PC-3 (cell line): ENCODE data around the gene SYT11. TPM values are rescaled to one million over a fixed set of nuclear protein-coding genes. Genes with fewer than 3 reads are reported as not detected.
"Not testable (repeated sequence)": the region's sequence is repeated elsewhere in the genome, so short reads cannot be mapped to it uniquely, and the experiment has no call there.

Experiments
- ATAC-seq: fragments of 200-7000 bp; cut with Tn5 transposase; 2 replicates; pipeline ENCODE4 v1.9.1; 2020; ENCODE audit warnings: mild to moderate bottlenecking, moderate library complexity
- BruUV-seq: library from RNA; stranded (reverse); fragments of 400-500 nt; replicated peaks from 2 replicates; lab custom pipeline; 2021; lab: Mats Ljungman, UMichigan
- CTCF ChIA-PET: fragments of 300-600 bp; sonication (Branson Sonifier 250); formaldehyde crosslinking; loops from one replicate; lab custom pipeline; 2022; ENCODE audit warnings: antibody characterized with exemption; lab: Charles Lee
- POLR2A ChIA-PET: fragments of 300-600 bp; sonication (Branson Sonifier 250); formaldehyde crosslinking; loops from one replicate; lab custom pipeline; 2022; ENCODE audit warnings: antibody characterized with exemption; ENCODE audit not compliant: unreplicated experiment; lab: Charles Lee
- DNase-seq: peaks from one replicate; pipeline ENCODE4 v3.0.0-alpha.2; 2015
- H2AFZ ChIP-seq: fragments of 300-600 bp; sonication (generic); 2 replicates; pipeline ENCODE4 v1.6.0; 2016; ENCODE audit warnings: antibody characterized with exemption, low read length
- H3F3A ChIP-seq: fragments of 300-600 bp; sonication (generic); one replicate; pipeline ENCODE4 v1.6.0; 2017; ENCODE audit warnings: antibody characterized with exemption, low read length, control low read depth, mild to moderate bottlenecking; ENCODE audit not compliant: unreplicated experiment
- H3K27ac ChIP-seq: fragments of 300-600 bp; sonication (generic); 2 replicates; pipeline ENCODE4 v1.5.1; 2016; ENCODE audit warnings: mild to moderate bottlenecking, low read length
- H3K27me3 ChIP-seq: fragments of 300-600 bp; sonication (generic); 2 replicates; pipeline ENCODE4 v1.6.1; 2016; ENCODE audit warnings: low read length, mixed read lengths
- H3K36me3 ChIP-seq: fragments of 300-600 bp; sonication (generic); 2 replicates; pipeline ENCODE4 v1.6.1; 2016; ENCODE audit warnings: low read depth, mixed run types, low read length, mixed read lengths
- H3K4me1 ChIP-seq: fragments of 300-600 bp; sonication (generic); 2 replicates; pipeline ENCODE4 v1.5.1; 2016; ENCODE audit warnings: low read length; ENCODE audit not compliant: insufficient read depth
- H3K4me2 ChIP-seq: fragments of 300-600 bp; sonication (generic); 2 replicates; pipeline ENCODE4 v1.6.0; 2016; ENCODE audit warnings: low read length
- H3K4me3 ChIP-seq: fragments of 300-600 bp; sonication (generic); 2 replicates; pipeline ENCODE4 v1.5.1; 2016; ENCODE audit warnings: mild to moderate bottlenecking, low read length, mixed read lengths
- H3K79me2 ChIP-seq: fragments of 300-600 bp; sonication (generic); 2 replicates; pipeline ENCODE4 v1.6.1; 2017; ENCODE audit warnings: low read length, mixed read lengths
- H3K9ac ChIP-seq: fragments of 300-600 bp; sonication (generic); 2 replicates; pipeline ENCODE4 v1.6.0; 2016; ENCODE audit warnings: mild to moderate bottlenecking, low read length
- H3K9me2 ChIP-seq: fragments of 300-600 bp; sonication (generic); replicated peaks from 2 replicates; pipeline ENCODE4 v1.6.1; 2016; ENCODE audit warnings: mixed run types, low read length, mixed read lengths
- H3K9me3 ChIP-seq: fragments of 300-600 bp; sonication (generic); 2 replicates; pipeline ENCODE4 v1.6.1; 2016; ENCODE audit warnings: low read length, mixed read lengths
- H4K20me1 ChIP-seq: fragments of 300-600 bp; sonication (generic); 2 replicates; pipeline ENCODE4 v1.6.1; 2016; ENCODE audit warnings: low read length, mixed read lengths
- CTCF ChIP-seq: fragments of 300-600 bp; sonication (generic); conservative IDR thresholded peaks from 2 replicates; pipeline ENCODE4 v1.5.1; 2017; ENCODE audit warnings: antibody characterized with exemption, low read depth, mild to moderate bottlenecking, low read length
- EZH2 ChIP-seq: fragments of 300-600 bp; sonication (generic); IDR thresholded peaks from one replicate; pipeline ENCODE4 v1.6.1; 2017; ENCODE audit warnings: antibody characterized with exemption, mild to moderate bottlenecking, low read length; ENCODE audit not compliant: unreplicated experiment
- EZH2phosphoT487 ChIP-seq: fragments of 300-600 bp; sonication (generic); IDR thresholded peaks from 2 replicates; pipeline ENCODE4 v1.6.1; 2018; ENCODE audit warnings: mild to moderate bottlenecking, antibody characterized with exemption, low read length, borderline replicate concordance
- intact Hi-C: fragments of 100-400 bp; cut with micrococcal nuclease; formaldehyde crosslinking; loops from 2 replicates; pipeline ENCODE4 v1.9.0; 2023
- total RNA-seq: library from RNA; depleted of rRNA; stranded (reverse); fragments of >200 nt; gene quantifications from 2 replicates; pipeline ENCODE4 v1.2.3, GENCODE V29; 2014

SYT11 gene
- total RNA-seq, 1 experiment from 2014 or later, result 0.44 TPM

DNA sequence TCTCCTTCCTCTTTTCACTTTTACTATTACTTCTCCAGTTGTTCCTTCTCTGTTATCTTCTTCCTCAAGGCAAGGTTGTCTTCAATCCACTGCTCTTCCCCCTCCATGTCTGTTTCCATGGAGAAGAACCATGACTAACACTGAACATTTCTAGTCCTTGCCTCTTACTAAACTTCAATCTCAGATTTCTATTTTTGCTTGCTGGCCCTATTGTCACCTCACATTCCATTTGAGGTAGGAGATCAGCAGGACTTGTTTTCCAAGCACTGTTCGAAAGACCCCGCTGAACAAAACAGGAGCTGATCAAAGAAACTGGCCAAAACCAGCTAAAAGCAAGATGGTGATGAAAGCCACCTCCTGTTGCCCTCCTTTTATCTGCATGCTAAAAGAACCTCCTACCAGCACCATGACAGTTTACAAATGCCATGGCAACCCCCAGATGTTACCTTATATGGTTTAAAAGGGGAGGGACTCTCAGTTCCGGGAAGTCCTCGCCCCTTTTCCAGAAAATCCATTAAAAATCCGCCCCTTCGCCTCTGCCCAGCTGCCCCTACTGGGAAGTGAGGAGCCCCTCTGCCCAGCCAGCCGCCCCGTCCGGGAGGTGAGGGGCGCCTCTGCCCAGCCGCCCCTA is 25.0 kb upstream of the SYT11 start:
- H3K9me2 ChIP-seq, result no peaks in the 10 kb centered on the region
- H3K4me2 ChIP-seq, result no peak overlapping the region
- H3K4me3 ChIP-seq, result no peak overlapping the region
- no peak overlapping the region for H3K27ac ChIP-seq
- no peak; the same call in 1 of the 2 replicates for ATAC-seq
- H3K9me3 ChIP-seq, result no peaks in the 10 kb centered on the region
- H3K4me1 ChIP-seq, result no peaks in the 10 kb centered on the region
- no peak for DNase-seq
- 0 out of 2 replicates have a peak, but pooled peaks cover 5% of the 10 kb centered on the region for H3K36me3 ChIP-seq
- CTCF ChIA-PET, result no interaction called here
- no TSS peak for BruUV-seq
- peaks cover 38% of the 10 kb centered on the region for H3K79me2 ChIP-seq
- H3K27me3 ChIP-seq, result no peaks in the 10 kb centered on the region
- no peak for TF ChIP-seq EZH2phosphoT487
- TF ChIP-seq CTCF, result no peak
- TF ChIP-seq EZH2, result no peak
- no peaks in the 10 kb centered on the region for H4K20me1 ChIP-seq
- POLR2A ChIA-PET, result no interaction called here
- H3F3A ChIP-seq, result no peaks in the 10 kb centered on the region
- intact Hi-C loops, result no loop called here
- no peak overlapping the region for H3K9ac ChIP-seq
- no peak overlapping the region for H2AFZ ChIP-seq

- H3K9me3 ChIP-seq, POLR2A ChIA-PET, H3K9ac ChIP-seq, H3K9me2 ChIP-seq, H3K27me3 ChIP-seq, H3K4me1 ChIP-seq, H2AFZ ChIP-seq, H3K36me3 ChIP-seq, H3K4me3 ChIP-seq, H4K20me1 ChIP-seq, H3K27ac ChIP-seq, ATAC-seq, BruUV-seq, DNase-seq, H3F3A ChIP-seq, CTCF ChIA-PET, H3K4me2 ChIP-seq, intact Hi-C loops: not testable (repeated sequence)
- H3K79me2 ChIP-seq, result peaks cover 43% of the 10 kb centered on the region
These were observed 24.4 kb upstream of the SYT11 start for GRCh38 chr1:155834927-155835399.

- no peaks in the 10 kb centered on the region for H3K9me3 ChIP-seq
- H3K4me3 ChIP-seq, result no peak overlapping the region
- H4K20me1 ChIP-seq, result no peaks in the 10 kb centered on the region
- no peak overlapping the region for H3K9ac ChIP-seq
- no TSS peak for BruUV-seq
- ChIA-PET CTCF (no interaction called here), POLR2A (no interaction called here)
- TF ChIP-seq CTCF, result no peak
- TF ChIP-seq EZH2phosphoT487, result no peak
- TF ChIP-seq EZH2, result no peak
- no peaks in the 10 kb centered on the region for H3K9me2 ChIP-seq
- peaks cover 49% of the 10 kb centered on the region for H3K79me2 ChIP-seq
- no peaks in the 10 kb centered on the region for H3F3A ChIP-seq
- no peak overlapping the region for H2AFZ ChIP-seq
- H3K27me3 ChIP-seq, result no peaks in the 10 kb centered on the region
- no peak for DNase-seq
- H3K27ac ChIP-seq, result no peak overlapping the region
- intact Hi-C loops, result no loop called here
- no peak for ATAC-seq
- H3K4me2 ChIP-seq, result no peak overlapping the region
- no peaks in the 10 kb centered on the region for H3K4me1 ChIP-seq
- H3K36me3 ChIP-seq, result 0 out of 2 replicates have a peak, but pooled peaks cover 5% of the 10 kb centered on the region
These were observed 23.8 kb upstream of the SYT11 start for GRCh38 chr1:155835548-155835947.
